ENCODE results near the gene MYOF. TPM values are rescaled to one million over a fixed set of nuclear protein-coding genes. Genes with fewer than 3 reads are reported as not detected.

Gene MYOF
- total and polyA plus RNA-seq, 10 of the 15 experiments (the other 5 are each of a cell fraction or from before 2014, with no cell fraction given) = 0.02 to 0.59 (median 0.17) TPM

DNA sequence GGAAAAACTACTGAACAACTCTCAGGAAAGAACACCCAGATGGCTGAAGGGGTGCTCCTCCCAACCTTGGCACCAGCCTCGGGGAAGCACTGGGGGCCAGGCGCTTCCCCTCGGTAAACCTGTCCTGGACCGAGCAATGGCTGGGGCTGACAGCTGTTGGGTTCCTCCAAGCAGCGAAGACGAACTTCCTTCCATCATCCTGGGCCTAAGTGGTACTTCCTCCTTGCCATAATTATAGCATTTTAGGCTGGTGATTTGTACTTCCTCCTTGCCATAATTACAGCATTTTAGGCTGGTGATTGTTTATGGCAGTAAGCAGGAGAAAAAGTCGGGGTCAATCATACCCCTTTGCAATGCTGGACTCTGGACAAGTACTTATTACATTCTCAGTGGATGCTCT is 69.3 kb downstream of the MYOF start (continued):
- TF ChIP-seq ZNF687 (IDR thresholded peaks at IDR 0.05) = no peak
- no peak for TF ChIP-seq POLR2AphosphoS5 (IDR thresholded peaks at IDR 0.05; ENCODE audit: low read length)
- no peak for TF ChIP-seq PBX3 (IDR thresholded peaks at IDR 0.05; ENCODE audit: insufficient replicate concordance, low read depth, low read length)
- no peak for TF ChIP-seq CEBPB (IDR thresholded peaks at IDR 0.05; ENCODE audit: borderline replicate concordance in 1 of 2, low read depth in 2 of 2, low read length in 2 of 2)
- TF ChIP-seq ELK1 (IDR thresholded peaks at IDR 0.05; ENCODE audit: low read depth, low read length) = no peak

All from GM12878 (cell line).